Measurements from ENCODE around the gene MYRFL. TPM values are rescaled to one million over a fixed set of nuclear protein-coding genes. Genes with fewer than 3 reads are reported as not detected.

The MYRFL gene
- total RNA-seq, 1 donor from 2014 or later, result 0.43 TPM

- H3K36me3 Mint-ChIP-seq, result peaks cover 6% of the 10 kb centered on the region
- TF ChIP-seq, protein P1, sequence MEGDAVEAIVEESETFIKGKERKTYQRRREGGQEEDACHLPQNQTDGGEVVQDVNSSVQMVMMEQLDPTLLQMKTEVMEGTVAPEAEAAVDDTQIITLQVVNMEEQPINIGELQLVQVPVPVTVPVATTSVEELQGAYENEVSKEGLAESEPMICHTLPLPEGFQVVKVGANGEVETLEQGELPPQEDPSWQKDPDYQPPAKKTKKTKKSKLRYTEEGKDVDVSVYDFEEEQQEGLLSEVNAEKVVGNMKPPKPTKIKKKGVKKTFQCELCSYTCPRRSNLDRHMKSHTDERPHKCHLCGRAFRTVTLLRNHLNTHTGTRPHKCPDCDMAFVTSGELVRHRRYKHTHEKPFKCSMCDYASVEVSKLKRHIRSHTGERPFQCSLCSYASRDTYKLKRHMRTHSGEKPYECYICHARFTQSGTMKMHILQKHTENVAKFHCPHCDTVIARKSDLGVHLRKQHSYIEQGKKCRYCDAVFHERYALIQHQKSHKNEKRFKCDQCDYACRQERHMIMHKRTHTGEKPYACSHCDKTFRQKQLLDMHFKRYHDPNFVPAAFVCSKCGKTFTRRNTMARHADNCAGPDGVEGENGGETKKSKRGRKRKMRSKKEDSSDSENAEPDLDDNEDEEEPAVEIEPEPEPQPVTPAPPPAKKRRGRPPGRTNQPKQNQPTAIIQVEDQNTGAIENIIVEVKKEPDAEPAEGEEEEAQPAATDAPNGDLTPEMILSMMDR (conservative IDR thresholded peaks at IDR 0.05), result no peak
- H3K4me1 Mint-ChIP-seq (ENCODE audit: unreplicated experiment), result peaks cover 18% of the 10 kb centered on the region
- no peak overlapping the region for H3K27ac Mint-ChIP-seq
- no peak for DNase-seq (ENCODE audit: extremely low spot score, unreplicated experiment)
- no peak overlapping the region for H3K4me3 Mint-ChIP-seq
- H3K27me3 Mint-ChIP-seq, result no peaks in the 10 kb centered on the region
- peaks cover 16% of the 10 kb centered on the region for H3K9me3 Mint-ChIP-seq
Observed at GRCh38 chr12:70006619-70006973, 181.6 kb downstream of the MYRFL start.

DNA sequence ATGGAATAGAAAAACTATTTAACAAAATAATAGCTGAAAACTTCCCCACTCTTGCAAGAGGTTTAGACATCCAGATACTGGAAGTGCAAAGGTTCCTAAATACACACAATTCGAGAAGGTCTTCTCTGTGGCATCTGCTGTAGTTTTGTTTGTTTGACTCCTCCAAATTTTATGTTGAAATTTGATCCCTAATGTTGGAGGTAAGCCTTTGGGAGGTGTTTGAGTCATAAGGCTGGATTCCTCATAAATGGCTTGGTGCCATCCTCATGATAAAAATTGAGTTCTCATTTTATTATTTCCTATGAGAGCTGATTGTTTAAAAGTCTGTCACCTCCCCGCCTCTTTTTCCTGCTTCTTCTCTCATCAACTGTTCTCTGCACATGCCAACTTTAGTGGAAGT, 182.7 kb downstream of the MYRFL start:
- peaks cover 6% of the 10 kb centered on the region for H3K36me3 Mint-ChIP-seq

More for the DNA sequence above, 182.7 kb downstream of the MYRFL start:
- H3K27ac Mint-ChIP-seq, result no peak overlapping the region
- TF ChIP-seq, protein P1 (conservative IDR thresholded peaks at IDR 0.05), result no peak
- peaks cover 16% of the 10 kb centered on the region for H3K9me3 Mint-ChIP-seq
- no peak for DNase-seq (ENCODE audit: extremely low spot score, unreplicated experiment)
- no peaks in the 10 kb centered on the region for H3K27me3 Mint-ChIP-seq
- H3K4me3 Mint-ChIP-seq, result no peak overlapping the region
- peaks cover 9% of the 10 kb centered on the region for H3K4me1 Mint-ChIP-seq (ENCODE audit: unreplicated experiment)

Other genes with a start within 250 kb of the MYRFL start
- 191 and 260 TPM in 2 replicates for gene CCT2, start 239.8 kb upstream of the MYRFL start, total RNA-seq (ENCODE audit: low replicate concordance)
- not detected in 2 replicates for gene LRRC10, start 214.3 kb upstream of the MYRFL start, total RNA-seq (ENCODE audit: low replicate concordance)
- 0.14 and 0.77 TPM in 2 replicates for gene BEST3, start 125.9 kb upstream of the MYRFL start, total RNA-seq (ENCODE audit: low replicate concordance)
- 24.3 and 48.6 TPM in 2 replicates for gene RAB3IP, start 86.4 kb upstream of the MYRFL start, total RNA-seq (ENCODE audit: low replicate concordance)

All from type B pancreatic cell (in vitro differentiated cells).